ENCODE measurements around the gene SGF29. TPM values are rescaled to one million over a fixed set of nuclear protein-coding genes. Genes with fewer than 3 reads are reported as not detected.

Gene SGF29
- total RNA-seq = 9.9 and 12.2 TPM in 2 replicates

GRCh38 chr16:28553776-28554633 is at the start of gene SGF29:
Gene SGF29, plus strand, starts transcription at chr16:28553920. Its CDS starts 27,150 bp downstream, at chr16:28581070.

GRCh38 chr16:28538733-28539596 is 14.8 kb upstream of the SGF29 start, which contains the start of gene NUPR1:
Gene NUPR1, minus strand, starts transcription at chr16:28538974. Its CDS starts 67 bp downstream, at chr16:28538907.

GRCh38 chr16:28596840-28597691 is 43.3 kb downstream of the SGF29 start, which contains the start of gene SULT1A2:
Gene SULT1A2, minus strand, starts transcription at chr16:28597050. Its CDS starts 1,120 bp downstream, at chr16:28595930.

GRCh38 chr16:28609631-28610594 is 56.2 kb downstream of the SGF29 start, which contains the start of gene SULT1A1:
Gene SULT1A1, minus strand, starts transcription at chr16:28610044. Its CDS starts 1,189 bp downstream, at chr16:28608855.

GRCh38 chr16:28637765-28638164 is 84.0 kb downstream of the SGF29 start, which contains the start of gene NPIPB8:
Gene NPIPB8, plus strand, starts transcription at chr16:28638065. Its CDS starts 296 bp downstream, at chr16:28638361.

Other genes starting within 250 kb of the SGF29 start
- gene NPIPB6, start 190.4 kb upstream of the SGF29 start, total RNA-seq = under 0.01 and 2.1 TPM in 2 replicates
- gene EIF3CL, start 150.1 kb upstream of the SGF29 start, total RNA-seq = 164 and 188 TPM in 2 replicates
- not detected in 2 replicates for gene NPIPB7, start 81.6 kb upstream of the SGF29 start, total RNA-seq
- gene CLN3, start 61.8 kb upstream of the SGF29 start, total RNA-seq = 12.0 and 20.9 TPM in 2 replicates
- 0.07 TPM in 1 of 2 replicates, not detected in the other for gene APOBR, start 59.3 kb upstream of the SGF29 start, total RNA-seq
- gene IL27, start 47.1 kb upstream of the SGF29 start, total RNA-seq = not detected in 2 replicates
- 76.2 and 90.9 TPM in 2 replicates for gene NUPR1, start 14.9 kb upstream of the SGF29 start, total RNA-seq
- 0.21 TPM in 1 of 2 replicates, not detected in the other for gene SULT1A2, start 43.1 kb downstream of the SGF29 start, total RNA-seq
- 2.4 and 2.7 TPM in 2 replicates for gene SULT1A1, start 56.1 kb downstream of the SGF29 start, total RNA-seq
- gene NPIPB8, start 84.1 kb downstream of the SGF29 start, total RNA-seq = 0.34 and 0.50 TPM in 2 replicates
- 301 and 400 TPM in 2 replicates for gene EIF3C, start 157.5 kb downstream of the SGF29 start, total RNA-seq
- gene NPIPB9, start 197.9 kb downstream of the SGF29 start, total RNA-seq = 0.68 and 3.1 TPM in 2 replicates